ENCODE results near the gene FBRS. TPM values are rescaled to one million over a fixed set of nuclear protein-coding genes. Genes with fewer than 3 reads are reported as not detected.
"Not testable (repeated sequence)": the region's sequence is repeated elsewhere in the genome, so short reads cannot be mapped to it uniquely, and the experiment has no call there.

The FBRS gene
- total and polyA plus RNA-seq, 8 donors, result 52.1 to 80.8 (median 62.7) TPM

GRCh38 chr16:30692396-30693064, 34.3 kb downstream of the FBRS start:
- Histone ChIP-seq H3K4me3 (no peak overlapping the region), H3K27me3 (no peaks in the 10 kb centered on the region), H3K9me3 (no peaks in the 10 kb centered on the region), H3K36me3 (no peaks in the 10 kb centered on the region), H3K27ac (peak overlapping the region in 1 of 2 donors; percentile 58), H3K4me1 (peaks cover 0 to 23% of the 10 kb centered on the region in 2 donors)
- DNase-seq (no peak), ATAC-seq (no peak)
- TF ChIP-seq CTCF (IDR thresholded peaks at IDR 0.05), result no peak
- intact Hi-C loops (cut with DNase I), result no loop called here

- H3K27ac ChIP-seq, result no peak overlapping the region
- DNase-seq, result no peak
Observed at GRCh38 chr16:30694926-30695693, 36.9 kb downstream of the FBRS start.

GRCh38 chr16:30696646-30697045, 38.4 kb downstream of the FBRS start:
- peaks cover 9 to 43% of the 10 kb centered on the region in 2 donors for H3K4me1 ChIP-seq
- H3K27ac ChIP-seq; intact Hi-C loops (cut with DNase I): not testable (repeated sequence)

More at GRCh38 chr16:30694926-30695693, 36.9 kb downstream of the FBRS start:
- Histone ChIP-seq H3K36me3 (peaks cover 0 to 3% of the 10 kb centered on the region in 2 donors), H3K9me3 (no peaks in the 10 kb centered on the region), H3K4me3 (no peak overlapping the region), H3K4me1 (peaks cover 8 to 35% of the 10 kb centered on the region in 2 donors), H3K27me3 (no peaks in the 10 kb centered on the region)
- intact Hi-C loops (cut with DNase I), result no loop called here
- no peak for TF ChIP-seq CTCF (IDR thresholded peaks at IDR 0.05)
- no peak for ATAC-seq

GRCh38 chr16:30697264-30698138, 39.3 kb downstream of the FBRS start:
- no peak for TF ChIP-seq CTCF (IDR thresholded peaks at IDR 0.05)
- no peaks in the 10 kb centered on the region for H3K27me3 ChIP-seq
- DNase-seq, result no peak
- peaks cover 4 to 26% of the 10 kb centered on the region in 2 donors for H3K36me3 ChIP-seq
- intact Hi-C loops (cut with DNase I), result no loop called here
- H3K4me1 ChIP-seq, result peaks cover 9 to 43% of the 10 kb centered on the region in 2 donors
- peak overlapping the region; percentile 88 to 95 for H3K4me3 ChIP-seq
- H3K27ac ChIP-seq, result peak overlapping the region; percentile 99 to 100
- no peaks in the 10 kb centered on the region for H3K9me3 ChIP-seq
- peak; percentile 91 for ATAC-seq

More at GRCh38 chr16:30696646-30697045, 38.4 kb downstream of the FBRS start:
- H3K27me3 ChIP-seq, ATAC-seq, H3K4me3 ChIP-seq, DNase-seq, H3K9me3 ChIP-seq: not testable (repeated sequence)
- H3K36me3 ChIP-seq, result peaks cover 4 to 19% of the 10 kb centered on the region in 2 donors

- Histone ChIP-seq H3K9me3 (no peaks in the 10 kb centered on the region), H3K27me3 (no peaks in the 10 kb centered on the region), H3K27ac (peak overlapping the region; percentile 99 to 100), H3K4me1 (peaks cover 9 to 37% of the 10 kb centered on the region in 2 donors), H3K36me3 (peaks cover 4 to 34% of the 10 kb centered on the region in 2 donors), H3K4me3 (peak overlapping the region; percentile 88 to 95)
- DNase-seq (peak; percentile 97 to 100 (median 98)), ATAC-seq (peak; percentile 88)
- intact Hi-C loops (cut with DNase I), result no loop called here
- TF ChIP-seq CTCF (IDR thresholded peaks at IDR 0.05), result peak in 1 of 2 donors; percentile 22
Observed at GRCh38 chr16:30698139-30698815, 40.0 kb downstream of the FBRS start.

Measured in left lung (tissue), 10 donors.